MCF 10A (cell line): ENCODE results near the gene MCCD1. TPM values are rescaled to one million over a fixed set of nuclear protein-coding genes. Genes with fewer than 3 reads are reported as not detected.
A peak's percentile ranks its signal among the peaks of the same experiment; 100 is the strongest.
"Not testable (repeated sequence)": the region's sequence is repeated elsewhere in the genome, so short reads cannot be mapped to it uniquely, and the experiment has no call there.

Experiments used
- BruUV-seq: library from RNA; stranded (reverse); fragments of 400-500 nt; replicated peaks from 2 replicates; lab custom pipeline; 2021; lab: Mats Ljungman, UMichigan
- CTCF ChIA-PET: fragments of 300-600 bp; sonication (Branson Sonifier 250); formaldehyde crosslinking; extraction: SDS; loops from one replicate; lab custom pipeline; 2021; ENCODE audit warnings: antibody characterized with exemption, inconsistent platforms; lab: Yijun Ruan, JAX
- POLR2A ChIA-PET: fragments of 300-600, 350-650 bp; sonication (Branson Sonifier 250); formaldehyde crosslinking; extraction: SDS; loops from one replicate; lab custom pipeline; 2020; ENCODE audit warnings: antibody characterized with exemption, inconsistent platforms; lab: Yijun Ruan, JAX
- DNase-seq: peaks from one replicate; pipeline ENCODE4 v3.0.0-alpha.2; 2018; ENCODE audit not compliant: unreplicated experiment
- H3K27ac Mint-ChIP-seq: one replicate; pipeline ENCODE4 v1.8.0; 2022; ENCODE audit warnings: mild to moderate bottlenecking, low read depth, mixed read lengths; ENCODE audit not compliant: unreplicated experiment
- H3K27me3 Mint-ChIP-seq: one replicate; pipeline ENCODE4 v1.8.0; 2022; ENCODE audit warnings: mixed read lengths; ENCODE audit not compliant: insufficient read depth, unreplicated experiment
- H3K36me3 Mint-ChIP-seq: one replicate; pipeline ENCODE4 v1.8.0; 2022; ENCODE audit warnings: mild to moderate bottlenecking, moderate library complexity, mixed read lengths; ENCODE audit not compliant: insufficient read depth, unreplicated experiment
- H3K4me1 Mint-ChIP-seq: one replicate; pipeline ENCODE4 v1.8.0; 2022; ENCODE audit warnings: mixed read lengths; ENCODE audit not compliant: insufficient read depth, unreplicated experiment
- H3K4me3 Mint-ChIP-seq: one replicate; pipeline ENCODE4 v1.8.0; 2022; ENCODE audit warnings: mild to moderate bottlenecking, moderate library complexity, mixed read lengths; ENCODE audit not compliant: unreplicated experiment
- H3K9me3 Mint-ChIP-seq: one replicate; pipeline ENCODE4 v1.8.0; 2022; ENCODE audit warnings: mixed read lengths; ENCODE audit not compliant: unreplicated experiment
- intact Hi-C: fragments of 100-400 bp; cut with micrococcal nuclease; formaldehyde crosslinking; loops from 2 replicates; pipeline ENCODE4 v1.14.1; 2022
- total RNA-seq: library from RNA; stranded (reverse); gene quantifications from 2 replicates; pipeline ENCODE4 v1.2.3, GENCODE V29; 2022
- TF ChIP-seq, protein P1 (sequence below): fragments of 200-600 bp; IDR thresholded peaks from one replicate; pipeline ENCODE4 v1.8.0; 2022; ENCODE audit warnings: antibody characterized with exemption, mild to moderate bottlenecking; ENCODE audit not compliant: unreplicated experiment

MCCD1 gene
- total RNA-seq, 1 experiment from 2014 or later = not detected

DNA sequence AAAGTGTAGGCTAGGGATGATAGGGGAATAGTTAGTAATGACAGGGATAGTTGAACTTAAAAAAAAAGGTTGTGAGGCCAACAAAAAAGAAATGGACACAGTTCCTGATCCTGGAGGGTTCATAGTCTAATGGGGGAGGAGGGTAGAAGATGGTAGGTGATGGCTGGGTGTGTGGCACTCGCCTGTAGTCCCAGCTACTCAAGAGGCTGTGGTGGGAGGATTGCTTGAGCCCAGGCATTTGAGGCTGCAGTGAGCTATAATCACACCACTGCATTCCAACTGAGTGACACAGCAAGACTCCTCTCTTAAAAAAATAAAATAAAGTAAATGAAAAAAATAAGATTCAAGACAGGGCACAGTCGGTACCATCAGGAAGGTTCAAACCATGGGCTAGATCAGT, 33.2 kb upstream of the MCCD1 start:
- ChIA-PET CTCF (interaction anchor here (0.6 to 2.6 kb wide), 8 partner anchors 45 to 457 kb away, joined by 3 to 17 read pairs (median 4); partner anchors contain the start of genes ATP6V1G2 and DDX39B), POLR2A (interaction anchor here (0.7 to 7.6 kb wide), 10 partner anchors 21 to 157 kb away, joined by 3 to 173 read pairs (median 7); partner anchors contain the start of genes ATP6V1G2, BAG6, DDX39B and MCCD1)
- H3K9me3 Mint-ChIP-seq = no peaks in the 10 kb centered on the region
- intact Hi-C loops = no loop called here
- peaks cover 45% of the 10 kb centered on the region for H3K4me1 Mint-ChIP-seq
- H3K36me3 Mint-ChIP-seq = peaks cover 5% of the 10 kb centered on the region
- H3K27ac Mint-ChIP-seq = peak overlapping the region; percentile 37
- TF ChIP-seq, protein P1, sequence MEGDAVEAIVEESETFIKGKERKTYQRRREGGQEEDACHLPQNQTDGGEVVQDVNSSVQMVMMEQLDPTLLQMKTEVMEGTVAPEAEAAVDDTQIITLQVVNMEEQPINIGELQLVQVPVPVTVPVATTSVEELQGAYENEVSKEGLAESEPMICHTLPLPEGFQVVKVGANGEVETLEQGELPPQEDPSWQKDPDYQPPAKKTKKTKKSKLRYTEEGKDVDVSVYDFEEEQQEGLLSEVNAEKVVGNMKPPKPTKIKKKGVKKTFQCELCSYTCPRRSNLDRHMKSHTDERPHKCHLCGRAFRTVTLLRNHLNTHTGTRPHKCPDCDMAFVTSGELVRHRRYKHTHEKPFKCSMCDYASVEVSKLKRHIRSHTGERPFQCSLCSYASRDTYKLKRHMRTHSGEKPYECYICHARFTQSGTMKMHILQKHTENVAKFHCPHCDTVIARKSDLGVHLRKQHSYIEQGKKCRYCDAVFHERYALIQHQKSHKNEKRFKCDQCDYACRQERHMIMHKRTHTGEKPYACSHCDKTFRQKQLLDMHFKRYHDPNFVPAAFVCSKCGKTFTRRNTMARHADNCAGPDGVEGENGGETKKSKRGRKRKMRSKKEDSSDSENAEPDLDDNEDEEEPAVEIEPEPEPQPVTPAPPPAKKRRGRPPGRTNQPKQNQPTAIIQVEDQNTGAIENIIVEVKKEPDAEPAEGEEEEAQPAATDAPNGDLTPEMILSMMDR = no peak
- DNase-seq = peak; percentile 47
- no peaks in the 10 kb centered on the region for H3K27me3 Mint-ChIP-seq
- peak overlapping the region; percentile 64 for H3K4me3 Mint-ChIP-seq
- BruUV-seq = TSS peak; percentile 24

GRCh38 chr6:31496826-31497225, 31.9 kb upstream of the MCCD1 start:
- POLR2A ChIA-PET = interaction anchor here (0.6 to 7.6 kb wide), 11 partner anchors 21 to 1983 kb away, joined by 3 to 173 read pairs (median 4); partner anchors contain the start of genes DDX39B, GPANK1 and MICA
- H3K9me3 Mint-ChIP-seq, DNase-seq, H3K36me3 Mint-ChIP-seq, intact Hi-C loops, BruUV-seq, H3K27me3 Mint-ChIP-seq: not testable (repeated sequence)
- Mint-ChIP-seq H3K27ac (peak overlapping the region; percentile 70), H3K4me3 (peak overlapping the region; percentile 78), H3K4me1 (peaks cover 45% of the 10 kb centered on the region)
- CTCF ChIA-PET = interaction anchor here (0.6 to 1.8 kb wide), 6 partner anchors 46 to 302 kb away, joined by 3 to 10 read pairs (median 4); partner anchors contain the start of gene ATP6V1G2

GRCh38 chr6:31497531-31498476, 31.0 kb upstream of the MCCD1 start, which contains the start of gene MICB:
Gene MICB, plus strand, starts transcription at chr6:31498145. Its CDS starts 49 bp downstream, at chr6:31498194.
- CTCF ChIA-PET = interaction anchor here (0.6 to 1.8 kb wide), 5 partner anchors 45 to 446 kb away, joined by 3 to 10 read pairs (median 6); partner anchors contain the start of gene ATP6V1G2
- Mint-ChIP-seq H3K36me3 (peaks cover 5% of the 10 kb centered on the region), H3K4me3 (peak within 1 kb of the TSS; percentile 78), H3K27me3 (no peaks in the 10 kb centered on the region), H3K9me3 (no peaks in the 10 kb centered on the region), H3K27ac (peak within 1 kb of the TSS; percentile 70), H3K4me1 (peaks cover 45% of the 10 kb centered on the region)
- intact Hi-C loops = loop anchor here (1.0 kb wide), 1 partner anchor 43 kb away; no protein-coding TSS in a partner anchor
- POLR2A ChIA-PET = interaction anchor here (0.6 to 7.6 kb wide), 15 partner anchors 16 to 961 kb away, joined by 3 to 173 read pairs (median 3); partner anchors contain the start of genes DDX39B, EHMT2, GPANK1 and MICA
- DNase-seq = peak; percentile 92
- BruUV-seq = no TSS peak
- TF ChIP-seq, protein P1 = no peak

GRCh38 chr6:31498748-31499147, 30.0 kb upstream of the MCCD1 start:
- no TSS peak for BruUV-seq
- CTCF ChIA-PET = no interaction called here

GRCh38 chr6:31499648-31500047, 29.1 kb upstream of the MCCD1 start:
- ChIA-PET POLR2A (interaction anchor here (1.3 to 7.6 kb wide), 2 partner anchors 41 to 48 kb away, joined by 5 to 173 read pairs; partner anchors contain the start of genes DDX39B and NFKBIL1), CTCF (interaction anchor here (0.6 kb wide), 1 partner anchor 47 kb away, joined by 3 read pairs; the partner anchor contains the start of gene ATP6V1G2)
- H3K27ac Mint-ChIP-seq, H3K27me3 Mint-ChIP-seq, H3K36me3 Mint-ChIP-seq, BruUV-seq, H3K9me3 Mint-ChIP-seq, intact Hi-C loops, DNase-seq: not testable (repeated sequence)
- Mint-ChIP-seq H3K4me3 (peak overlapping the region; percentile 78), H3K4me1 (peaks cover 39% of the 10 kb centered on the region)

More at GRCh38 chr6:31498748-31499147, 30.0 kb upstream of the MCCD1 start:
- peaks cover 41% of the 10 kb centered on the region for H3K4me1 Mint-ChIP-seq
- peak overlapping the region; percentile 78 for H3K4me3 Mint-ChIP-seq
- H3K36me3 Mint-ChIP-seq = peaks cover 5% of the 10 kb centered on the region
- TF ChIP-seq, protein P1 = no peak
- no peak overlapping the region for H3K27ac Mint-ChIP-seq
- no peaks in the 10 kb centered on the region for H3K27me3 Mint-ChIP-seq
- POLR2A ChIA-PET = interaction anchor here (1.3 to 7.6 kb wide), 3 partner anchors 42 to 165 kb away, joined by 5 to 173 read pairs (median 7); partner anchors contain the start of genes DDX39B, GPANK1 and NFKBIL1
- H3K9me3 Mint-ChIP-seq = no peaks in the 10 kb centered on the region
- no peak for DNase-seq
- intact Hi-C loops = loop anchor here (1.0 kb wide), 1 partner anchor 43 kb away; no protein-coding TSS in a partner anchor
